Astrocyte (in vitro differentiated cells and primary cell): ENCODE measurements around the gene RTBDN.

Experiments
- EZH2 ChIP-seq: IDR thresholded peaks from 2 replicates; pipeline ENCODE4 v1.6.1; 2012; ENCODE audit warnings: mild to moderate bottlenecking, low read length, inconsistent platforms; ENCODE audit not compliant: insufficient read depth
- TF ChIP-seq, protein P1 (sequence below): IDR thresholded peaks from 2 replicates; pipeline ENCODE4 v1.5.1; 2011; ENCODE audit warnings: low read depth, mild to moderate bottlenecking, inconsistent platforms, low read length, moderate library complexity; ENCODE audit not compliant: insufficient read depth

DNA sequence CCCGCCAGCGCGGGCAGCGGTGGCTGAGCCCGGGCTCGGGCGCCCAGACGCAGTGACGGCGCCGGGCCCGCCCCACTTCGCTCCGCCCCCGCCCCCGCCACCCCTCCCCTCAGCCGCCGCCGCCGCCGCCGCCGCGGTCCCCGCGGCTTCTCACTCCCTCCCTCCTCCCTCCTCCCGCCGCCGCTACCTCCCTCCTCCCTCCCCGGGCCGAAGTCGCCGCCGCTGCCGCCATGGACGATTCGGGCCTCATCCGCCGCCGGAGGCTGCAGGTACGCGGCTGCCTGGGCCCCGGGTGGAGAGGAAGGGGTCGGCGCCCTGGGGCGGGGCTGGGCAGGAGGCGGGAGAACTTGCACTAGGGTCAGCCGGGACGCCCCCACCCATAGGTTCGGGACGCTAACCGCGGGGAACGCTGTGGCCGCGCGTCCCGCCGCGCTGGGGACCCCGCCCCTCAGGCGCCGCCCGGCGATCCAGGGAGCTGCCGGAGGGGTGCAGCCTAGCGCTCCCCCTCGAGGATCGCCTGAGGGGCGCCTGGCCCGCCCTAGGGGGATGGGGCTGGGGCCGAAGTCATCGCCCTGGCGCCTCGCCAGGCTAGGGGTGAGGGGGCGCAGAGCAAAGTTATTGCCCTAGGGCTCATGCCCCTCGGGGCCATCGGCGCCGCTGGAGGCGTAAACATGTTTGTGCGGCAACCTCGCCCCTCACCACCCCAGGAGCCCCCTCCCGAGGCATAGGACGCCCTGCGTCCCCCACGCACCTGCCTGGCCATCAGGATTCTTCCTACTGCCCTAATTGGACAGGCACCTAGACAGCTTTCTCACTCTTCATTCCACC, 427 bp downstream of the RTBDN start:
- TF ChIP-seq, protein P1, sequence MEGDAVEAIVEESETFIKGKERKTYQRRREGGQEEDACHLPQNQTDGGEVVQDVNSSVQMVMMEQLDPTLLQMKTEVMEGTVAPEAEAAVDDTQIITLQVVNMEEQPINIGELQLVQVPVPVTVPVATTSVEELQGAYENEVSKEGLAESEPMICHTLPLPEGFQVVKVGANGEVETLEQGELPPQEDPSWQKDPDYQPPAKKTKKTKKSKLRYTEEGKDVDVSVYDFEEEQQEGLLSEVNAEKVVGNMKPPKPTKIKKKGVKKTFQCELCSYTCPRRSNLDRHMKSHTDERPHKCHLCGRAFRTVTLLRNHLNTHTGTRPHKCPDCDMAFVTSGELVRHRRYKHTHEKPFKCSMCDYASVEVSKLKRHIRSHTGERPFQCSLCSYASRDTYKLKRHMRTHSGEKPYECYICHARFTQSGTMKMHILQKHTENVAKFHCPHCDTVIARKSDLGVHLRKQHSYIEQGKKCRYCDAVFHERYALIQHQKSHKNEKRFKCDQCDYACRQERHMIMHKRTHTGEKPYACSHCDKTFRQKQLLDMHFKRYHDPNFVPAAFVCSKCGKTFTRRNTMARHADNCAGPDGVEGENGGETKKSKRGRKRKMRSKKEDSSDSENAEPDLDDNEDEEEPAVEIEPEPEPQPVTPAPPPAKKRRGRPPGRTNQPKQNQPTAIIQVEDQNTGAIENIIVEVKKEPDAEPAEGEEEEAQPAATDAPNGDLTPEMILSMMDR = no peak
- TF ChIP-seq EZH2 = peak; percentile 88
